ENCODE results near the gene FANCG.

Gene FANCG

DNA sequence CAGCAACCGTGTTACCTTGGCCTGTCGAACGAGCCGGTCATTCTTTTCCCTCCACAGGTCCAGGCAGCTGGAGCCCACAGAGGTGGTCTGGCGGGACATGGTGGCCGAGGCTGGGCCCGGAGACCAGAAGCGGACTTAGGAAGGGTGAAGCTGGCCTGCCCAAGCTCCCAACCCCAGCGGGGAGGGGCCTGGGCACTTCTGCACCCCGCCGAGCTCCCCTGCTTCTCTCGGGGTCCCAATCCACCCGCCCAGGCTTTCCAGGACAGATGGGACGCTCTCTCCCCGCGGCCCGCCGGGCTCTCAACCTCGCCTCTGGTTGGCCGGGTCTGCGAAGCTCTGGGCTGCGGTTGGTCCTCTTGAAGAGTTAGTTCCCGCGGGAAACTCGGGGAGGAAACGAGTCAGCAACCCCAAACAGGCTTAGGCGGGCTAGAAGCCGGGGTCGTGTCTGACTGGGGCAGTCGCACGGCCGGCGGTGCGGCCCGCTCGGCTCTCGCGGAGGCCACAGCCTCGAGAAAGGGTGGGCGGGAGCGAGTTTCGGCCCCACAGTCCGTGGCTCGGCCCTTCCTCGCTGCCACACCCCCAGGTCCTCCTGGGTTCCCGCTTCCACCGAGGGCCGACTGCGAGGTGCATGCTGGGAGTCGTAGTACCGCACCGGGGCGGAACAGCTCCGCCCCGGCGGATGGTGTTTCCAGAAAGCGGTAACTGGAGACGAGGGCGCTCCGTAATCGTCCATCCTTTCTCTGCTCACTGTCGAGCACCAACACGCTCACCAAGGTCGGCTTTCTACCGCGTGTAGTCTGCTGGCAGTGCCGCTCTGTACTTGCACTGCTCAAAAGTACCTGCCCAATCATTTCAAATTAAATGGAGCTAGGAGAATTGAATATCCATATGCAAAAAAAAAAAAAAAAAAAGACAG, at the start of gene FANCG:
TSS of gene FANCG (minus strand) at position 517 of the 916 bp plus-strand sequence. CDS start at position 99, 418 bp downstream.
- peak; percentile 89 for DNase-seq (ENCODE audit: low spot score)

DNA sequence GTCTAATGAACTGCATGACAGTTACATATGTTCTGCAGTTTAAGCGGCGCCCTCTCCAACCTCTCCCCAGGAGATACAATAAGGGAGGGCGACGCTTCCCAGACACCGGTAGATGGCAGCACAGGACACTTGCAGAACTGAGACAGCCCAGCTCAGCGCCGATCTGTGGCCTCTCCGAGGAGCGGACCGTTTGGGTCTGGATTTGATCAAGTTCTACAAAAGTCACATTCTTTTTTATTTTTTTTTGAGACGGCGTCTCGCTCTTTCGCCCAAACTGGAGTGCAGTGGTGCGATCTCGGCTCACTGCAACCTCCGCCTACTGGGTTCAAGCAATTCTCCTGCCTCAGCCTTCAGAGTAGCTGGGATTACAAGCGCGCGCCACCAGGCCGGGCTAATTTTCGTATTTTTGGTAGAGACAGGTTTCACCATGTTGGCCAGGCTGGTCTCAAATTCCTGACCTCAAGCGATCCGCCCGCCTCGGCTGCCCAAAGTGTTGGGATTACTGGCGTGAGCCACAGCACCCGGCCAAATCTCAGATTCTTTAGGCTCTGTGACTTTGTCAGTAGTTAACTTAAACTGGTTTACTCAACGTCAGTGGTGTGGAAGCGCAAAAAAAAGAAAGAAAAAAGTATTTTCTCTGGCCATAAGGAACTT, 37.3 kb upstream of the FANCG start:
- peak; percentile 63 for DNase-seq (ENCODE audit: low spot score)

DNA sequence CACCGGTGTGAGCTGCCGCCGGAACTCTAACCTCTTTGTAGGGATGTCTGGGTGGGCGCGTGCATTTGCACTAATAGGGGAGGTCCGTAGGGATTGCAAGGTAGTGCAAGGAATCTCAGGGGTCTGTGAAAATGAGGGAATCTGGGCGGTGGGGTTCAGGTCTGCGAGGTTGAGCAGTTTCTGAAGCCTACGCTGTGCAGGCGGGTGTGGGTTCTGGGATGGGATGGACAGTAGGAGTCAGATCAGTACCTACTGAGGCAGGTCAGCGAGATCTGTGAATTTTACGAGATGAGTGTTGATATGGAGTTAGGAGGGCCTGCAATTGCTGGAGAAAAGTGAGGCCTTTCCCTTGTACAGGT, 36.8 kb upstream of the FANCG start:
- no peak for DNase-seq (ENCODE audit: low spot score)

DNA sequence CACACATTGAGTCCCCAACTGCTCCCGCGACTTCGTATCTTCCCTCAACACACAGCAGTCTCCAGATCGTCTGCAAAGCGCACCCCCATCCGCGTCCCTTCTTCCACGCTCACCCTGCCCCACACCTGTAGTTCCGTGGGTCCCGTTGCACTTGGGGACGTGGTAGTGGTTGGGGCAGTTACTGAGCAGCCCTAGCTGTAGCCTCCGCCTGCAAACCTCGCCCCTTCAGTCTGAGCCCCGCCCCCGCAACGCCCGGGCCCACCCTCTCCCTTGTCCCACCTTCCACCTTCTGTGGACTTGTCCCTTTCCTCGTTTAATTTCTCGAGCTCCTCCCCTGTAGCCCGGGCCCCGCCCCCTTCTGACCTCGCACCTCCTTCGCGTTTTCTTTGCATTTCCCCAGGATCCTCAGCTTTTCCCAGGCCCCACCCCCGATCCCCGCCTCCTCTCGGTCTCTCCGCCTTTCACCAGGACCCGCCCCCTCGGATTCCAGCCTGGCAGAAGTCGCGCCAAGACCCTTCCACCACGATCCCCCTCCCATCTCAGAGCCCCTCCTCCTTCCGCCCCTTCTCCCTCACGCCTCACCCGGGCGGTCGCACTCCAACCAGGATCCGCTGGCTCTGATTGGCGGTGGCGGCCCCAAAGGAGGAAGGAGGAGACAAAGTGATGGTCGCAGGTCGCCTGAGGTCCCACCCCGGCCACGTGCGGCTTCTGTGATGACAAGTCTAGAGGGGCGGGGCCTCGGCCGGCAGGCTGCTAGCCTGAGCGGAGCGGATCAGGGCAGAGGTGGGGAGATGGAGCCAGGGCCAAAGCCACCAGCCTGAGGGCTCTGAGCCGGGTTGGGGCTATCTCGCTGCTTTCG, 36.2 kb upstream of the FANCG start, which contains the start of gene ATOSB:
TSS of gene ATOSB (minus strand) at position 183 of the 859 bp plus-strand sequence. CDS start 7,588 bp downstream, outside the sequence.
- DNase-seq (ENCODE audit: low spot score), result peak; percentile 85

DNA sequence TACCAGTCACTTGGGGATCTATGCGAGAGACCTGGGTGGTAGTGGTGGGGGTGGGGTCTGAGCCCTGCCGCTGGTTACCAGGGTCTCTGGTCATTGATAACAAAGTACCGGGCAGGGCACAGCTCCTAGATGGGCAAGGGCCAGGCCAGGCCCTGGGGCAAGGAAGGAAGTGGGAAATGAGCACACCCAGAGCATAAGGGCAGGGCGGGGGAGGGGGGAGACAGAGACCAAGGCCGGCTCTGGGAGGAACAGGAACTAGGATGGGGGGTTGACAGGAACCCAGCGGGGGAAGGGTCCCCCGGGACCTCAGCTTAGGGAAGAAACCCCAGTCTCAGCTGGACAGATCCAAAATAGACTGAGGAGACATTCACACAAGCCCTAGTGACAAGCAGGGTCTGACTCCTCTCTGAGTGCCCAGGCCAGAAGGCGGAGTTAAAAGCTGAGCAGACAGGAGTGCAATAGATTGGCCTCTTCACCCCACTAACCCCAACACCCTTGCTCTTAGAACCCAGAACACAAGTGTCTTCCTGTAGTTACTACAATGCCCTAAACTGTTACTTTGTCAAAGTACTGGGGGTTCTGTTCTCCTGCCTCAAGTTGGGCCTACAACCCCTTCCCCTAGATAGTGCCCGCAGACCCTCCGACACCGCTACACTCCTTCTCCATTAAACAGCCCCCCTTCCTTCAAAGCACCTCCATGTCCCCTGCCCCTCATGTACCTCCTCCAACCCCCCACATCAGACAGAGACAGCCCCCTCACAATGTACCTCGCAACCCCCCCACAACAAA, 35.3 kb upstream of the FANCG start:
- DNase-seq (ENCODE audit: low spot score), result no peak

DNA sequence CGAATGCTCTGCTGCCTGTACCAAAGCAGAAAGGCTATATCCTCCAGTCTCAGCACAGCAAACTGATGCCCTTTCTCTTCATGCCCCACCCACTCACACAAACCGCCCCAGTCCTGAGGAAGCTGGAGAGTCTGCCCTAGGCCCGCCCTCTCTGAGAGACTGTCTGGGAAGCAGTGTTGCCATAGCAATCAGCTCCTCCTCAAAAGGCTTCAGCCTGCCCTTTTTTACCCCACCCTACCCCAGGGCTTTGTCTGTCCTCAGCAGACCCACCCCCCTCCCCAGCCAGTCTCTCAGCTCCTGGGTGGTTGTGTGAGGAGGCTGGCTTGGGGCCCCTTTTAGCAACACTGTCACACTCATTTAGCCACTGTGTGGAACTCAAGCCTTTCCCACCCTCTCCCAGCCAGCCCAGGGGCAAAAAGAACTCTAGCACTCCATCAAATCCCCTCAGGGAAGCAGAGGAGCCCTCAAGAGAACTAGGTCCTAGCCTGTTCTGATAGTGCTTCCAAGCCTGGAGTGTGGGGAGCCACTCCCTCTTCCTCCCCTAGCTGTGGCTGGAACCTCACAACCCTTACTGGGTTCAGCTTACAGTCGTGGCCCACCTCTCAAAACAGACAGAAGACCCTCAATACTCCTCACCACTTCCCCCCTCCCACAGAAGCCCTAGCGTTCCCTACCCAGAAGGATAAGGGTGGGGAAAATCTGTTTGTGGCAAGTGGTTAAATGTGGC, 34.5 kb upstream of the FANCG start:
- no peak for DNase-seq (ENCODE audit: low spot score)

DNA sequence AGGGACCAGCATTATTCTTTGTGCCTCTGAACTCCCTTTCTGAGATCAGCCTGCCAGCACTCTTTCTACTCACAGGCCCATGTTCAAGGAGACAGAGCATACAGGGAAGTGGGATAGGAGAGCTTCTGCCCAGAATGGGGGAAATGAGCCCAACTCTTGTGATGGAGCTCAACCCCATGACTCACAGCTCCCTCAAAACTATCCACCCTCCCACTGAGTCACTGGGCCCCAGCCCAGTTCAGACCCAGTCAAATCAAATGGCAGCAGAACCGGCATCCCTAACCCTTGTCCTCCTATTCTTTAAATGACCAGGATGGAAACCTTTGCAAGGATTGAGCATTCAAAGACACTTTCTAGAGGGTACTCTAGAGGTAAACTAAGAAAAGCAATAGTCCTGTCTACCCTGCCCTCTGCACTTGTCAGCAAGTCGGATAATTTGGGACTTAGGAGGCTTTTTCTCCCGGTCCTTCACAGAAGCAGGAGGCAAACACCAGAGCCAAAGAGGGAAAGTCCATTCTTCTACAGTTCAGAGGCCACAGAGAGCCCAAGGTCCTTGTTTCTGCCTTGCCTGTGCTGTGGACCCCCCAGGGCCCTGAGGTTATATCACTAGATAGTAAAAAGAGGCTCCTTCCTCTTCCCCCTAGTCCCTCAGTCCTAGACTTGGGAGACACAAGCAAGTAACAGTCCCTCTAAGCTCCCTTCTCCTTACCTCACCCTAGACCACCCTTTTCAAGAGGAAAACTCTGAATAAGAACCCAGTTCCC, 32.7 kb upstream of the FANCG start:
- no peak for DNase-seq (ENCODE audit: low spot score)

DNA sequence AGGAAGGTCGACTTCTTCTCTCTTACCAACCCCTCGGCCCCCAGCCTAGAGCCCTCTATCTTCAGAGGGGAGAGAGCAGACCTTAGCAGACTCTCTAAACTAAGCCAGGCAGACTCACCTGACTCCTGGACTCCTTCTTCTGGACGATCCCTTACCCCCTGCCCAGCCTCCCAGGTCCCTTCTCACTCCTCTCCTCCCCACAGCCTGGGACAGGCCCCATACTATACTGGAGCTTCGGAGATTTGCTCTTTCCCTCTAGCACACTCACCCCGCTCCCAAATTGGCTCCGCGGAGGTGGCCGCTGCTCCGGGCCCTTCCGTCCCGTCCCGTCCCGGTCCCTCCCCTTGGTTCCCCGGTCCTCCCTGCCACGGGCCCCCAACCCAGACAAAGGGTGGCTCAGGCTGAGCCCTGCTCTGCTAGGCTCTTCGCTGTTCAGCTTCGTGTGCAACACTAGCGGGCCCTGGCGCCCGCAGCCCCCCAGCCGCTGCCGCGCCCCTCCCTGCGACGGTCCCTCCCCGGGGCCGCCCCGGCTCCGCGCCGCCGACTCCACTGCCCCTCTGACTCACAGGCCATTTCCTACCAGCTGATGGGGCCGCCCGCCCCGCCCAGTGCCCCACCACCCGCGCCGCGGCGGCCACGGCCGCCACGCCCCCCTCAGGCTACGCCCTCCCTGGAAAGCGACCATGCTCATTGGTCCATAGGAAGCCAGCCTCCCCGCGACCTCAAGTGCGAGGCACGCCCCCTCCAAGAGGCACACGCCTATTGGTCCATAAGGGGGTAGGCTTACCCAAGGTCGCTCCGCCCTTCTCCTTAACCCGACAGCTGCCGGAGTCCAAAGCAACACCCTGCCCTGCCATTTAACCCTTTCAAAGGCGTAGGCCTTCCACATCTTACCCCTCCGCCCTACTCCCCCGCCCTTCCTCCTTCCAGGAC, 31.5 kb upstream of the FANCG start:
- peak; percentile 96 for DNase-seq (ENCODE audit: low spot score)

DNA sequence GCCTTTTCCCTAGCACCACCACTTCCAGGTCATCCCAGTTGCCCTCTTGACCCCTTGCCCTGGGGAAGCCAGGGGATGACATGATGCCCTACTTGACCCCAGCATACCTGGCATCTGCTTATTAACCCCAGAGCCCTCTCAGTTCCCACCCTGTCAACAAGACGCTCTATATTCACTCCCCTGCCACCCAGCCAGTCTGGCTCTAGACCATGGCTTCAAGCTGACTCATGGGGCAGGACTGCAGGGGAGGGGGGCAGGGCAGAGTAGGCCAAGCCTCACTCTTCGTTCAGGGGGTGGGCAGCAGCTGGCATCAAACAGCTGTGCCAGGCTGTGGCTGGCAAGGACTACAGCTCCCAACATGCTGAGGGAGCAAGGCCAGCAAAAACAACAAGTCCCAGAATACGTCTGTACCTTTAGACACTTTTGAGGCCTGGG, 30.6 kb upstream of the FANCG start:
- DNase-seq (ENCODE audit: low spot score), result no peak

DNA sequence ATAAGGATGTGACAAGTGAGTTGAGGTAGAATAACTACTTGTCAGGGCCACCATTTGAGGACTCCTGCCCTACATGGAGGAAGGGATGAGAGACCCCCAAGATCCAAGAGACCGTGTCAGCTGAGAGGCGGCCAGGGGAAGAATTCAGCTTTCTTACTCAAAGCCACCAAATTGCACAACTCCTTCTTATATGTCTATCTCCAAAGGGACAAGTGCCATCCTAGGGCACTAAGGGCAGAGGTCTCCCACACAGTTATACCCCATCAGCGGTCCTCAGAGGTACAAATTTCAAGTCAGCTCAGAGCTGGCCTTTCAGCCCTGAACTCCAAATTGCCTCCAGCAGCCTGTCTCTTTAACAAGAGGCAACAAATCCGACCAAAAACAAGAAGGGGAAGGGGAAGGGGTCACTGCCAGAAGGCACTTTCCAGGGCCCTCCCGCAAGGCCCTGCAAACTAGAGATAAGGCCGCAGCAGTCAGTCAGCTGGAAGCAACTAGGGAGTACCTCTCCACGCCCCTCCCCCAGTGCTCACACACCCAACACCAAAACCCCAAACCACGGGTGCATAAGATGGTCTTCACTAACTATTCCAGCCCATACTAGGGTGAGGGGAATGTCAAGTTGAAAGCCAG, 29.3 kb upstream of the FANCG start:
- DNase-seq (ENCODE audit: low spot score), result no peak

DNA sequence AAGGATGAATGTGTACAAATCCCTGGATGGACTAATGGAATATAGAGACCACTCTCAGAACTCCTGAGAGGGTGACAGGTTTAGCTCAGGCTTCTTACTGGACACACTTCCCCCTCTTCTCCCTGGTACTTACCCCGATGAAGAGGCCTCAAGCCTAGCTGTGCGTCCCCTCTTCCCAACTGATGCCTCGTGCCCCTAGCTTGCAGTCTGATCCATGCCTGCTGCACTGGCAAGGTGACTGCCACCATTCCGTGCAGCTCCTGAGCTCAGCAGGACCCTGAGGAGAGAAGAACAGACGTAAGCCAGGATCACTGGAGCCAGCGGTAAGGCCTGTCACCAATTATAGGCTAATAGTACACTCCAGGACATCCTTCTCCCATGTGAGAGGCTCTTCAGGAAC, 28.7 kb upstream of the FANCG start:
- no peak for DNase-seq (ENCODE audit: low spot score)

DNA sequence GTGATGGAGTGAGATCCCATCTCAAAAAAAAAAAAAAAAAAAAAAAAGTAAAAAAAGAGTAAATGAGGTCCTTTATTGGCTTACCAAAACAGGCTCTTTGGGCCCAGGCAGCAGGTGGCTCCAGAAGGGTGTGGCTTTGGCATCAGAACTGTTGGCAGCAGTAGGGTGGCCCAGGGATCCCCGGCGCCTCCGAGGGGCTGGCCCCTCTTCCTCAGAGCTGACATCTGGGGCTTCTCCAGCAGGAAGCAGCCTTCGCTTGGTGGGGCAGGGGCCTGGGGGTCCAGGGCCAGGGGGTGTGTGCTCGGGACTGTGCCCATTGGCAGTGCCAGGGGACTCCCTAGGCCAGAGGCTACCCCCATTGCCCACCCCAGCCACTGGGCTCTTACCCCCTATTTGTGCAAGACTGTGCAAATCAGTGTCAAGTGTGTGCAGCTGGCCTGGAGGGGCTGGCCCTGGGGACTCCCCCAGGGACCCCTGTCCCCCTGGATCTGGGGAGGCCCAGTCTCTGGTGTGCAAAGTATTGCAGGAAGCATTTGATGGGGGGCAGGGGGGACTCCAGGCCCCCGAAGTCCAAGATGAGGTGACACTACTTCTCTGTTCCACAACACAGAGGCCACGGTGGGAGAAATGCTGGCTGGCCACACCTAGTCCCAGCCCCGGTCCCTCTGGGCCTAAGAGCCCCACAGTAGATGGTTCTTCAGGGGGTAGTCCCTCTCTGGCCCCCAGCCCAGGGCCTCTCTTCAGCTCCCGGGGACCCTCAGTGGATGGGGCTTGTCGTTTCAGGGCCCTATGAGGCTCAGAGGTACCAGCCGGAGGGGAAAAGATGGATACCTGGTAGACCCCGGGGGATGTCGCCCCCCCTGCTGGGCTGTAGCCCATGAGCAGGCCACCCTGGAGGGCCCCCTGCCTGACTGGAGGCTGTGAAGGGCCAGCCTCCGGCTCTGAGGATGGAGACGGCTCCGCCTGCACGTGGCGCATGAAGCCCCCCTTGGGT, 27.9 kb upstream of the FANCG start:
- DNase-seq (ENCODE audit: low spot score), result no peak

DNA sequence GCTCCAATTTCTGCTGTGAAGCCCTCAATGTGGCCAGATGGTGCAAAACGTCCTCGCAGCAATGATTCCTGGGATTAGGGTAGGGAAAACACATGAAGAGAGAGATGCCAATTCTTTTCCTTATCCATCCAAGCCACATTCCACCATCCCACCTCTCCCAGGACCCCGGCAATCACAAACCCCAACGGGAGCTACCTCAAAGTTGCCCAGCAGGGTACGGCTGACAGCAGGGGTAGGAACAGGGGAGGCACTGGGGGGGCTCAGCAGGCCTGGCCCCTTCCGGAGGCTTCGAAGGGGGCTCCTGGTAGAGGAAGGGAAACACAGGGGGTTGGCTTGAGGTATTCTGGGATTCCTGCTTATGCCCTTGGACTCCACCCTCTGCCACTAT, 26.6 kb upstream of the FANCG start:
- DNase-seq (ENCODE audit: low spot score), result no peak

DNA sequence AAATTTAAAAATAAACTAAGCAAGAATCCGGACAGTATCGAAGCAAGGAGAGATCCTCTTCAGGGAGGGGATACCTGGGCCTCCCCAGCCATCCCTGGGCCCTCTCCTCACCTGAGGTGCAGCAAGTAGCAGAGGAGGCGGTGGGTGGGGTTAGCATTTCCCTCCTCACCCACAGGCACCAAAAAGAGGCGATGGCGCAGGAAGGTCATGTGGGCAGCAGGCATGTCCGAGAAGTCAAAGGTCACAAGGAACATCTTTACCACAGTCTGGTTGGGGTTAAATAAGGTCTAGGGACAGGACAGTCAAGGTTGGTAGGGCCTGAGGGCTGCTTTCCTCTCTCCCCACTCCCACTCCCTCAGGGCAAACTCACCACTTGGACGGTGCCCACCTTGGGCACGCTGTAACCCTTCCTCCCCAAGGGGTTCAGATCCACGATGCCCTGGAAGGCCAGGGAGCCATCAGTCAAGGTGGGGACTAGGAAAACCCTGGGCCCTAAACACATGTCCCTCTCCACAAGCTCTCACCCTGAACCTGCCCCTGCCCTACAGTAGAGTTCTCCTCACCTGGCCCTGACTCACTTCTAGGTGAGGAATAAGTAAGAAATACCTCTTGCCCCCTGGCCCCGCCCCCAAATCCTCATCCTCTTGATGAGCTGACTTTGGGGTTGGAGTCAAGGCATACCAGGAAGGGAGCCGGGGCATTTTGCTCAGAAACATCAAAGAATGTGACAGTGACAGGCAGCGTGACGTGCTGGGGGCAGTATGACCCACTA, 26.0 kb upstream of the FANCG start:
- DNase-seq (ENCODE audit: low spot score), result no peak

DNA sequence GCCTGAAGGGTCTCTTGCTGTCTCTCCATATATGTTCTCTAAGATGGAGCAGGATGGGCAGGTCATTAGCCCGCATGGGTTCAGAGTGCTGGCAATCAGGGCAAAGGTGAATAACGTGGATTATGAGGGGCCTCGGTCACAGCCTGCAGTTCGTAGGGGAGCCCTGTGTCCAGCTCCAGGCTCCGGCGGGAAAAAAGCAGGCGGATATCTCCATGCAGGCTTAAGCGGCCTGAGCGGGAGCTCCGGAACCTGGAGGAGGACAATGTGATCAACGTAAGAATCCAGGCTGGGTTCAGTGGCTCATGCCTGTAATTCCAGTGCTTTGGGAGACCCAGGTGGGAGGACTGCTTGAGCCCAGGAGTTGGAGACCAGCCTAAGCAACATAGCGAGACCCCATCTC, 25.4 kb upstream of the FANCG start:
- no peak for DNase-seq (ENCODE audit: low spot score)

DNA sequence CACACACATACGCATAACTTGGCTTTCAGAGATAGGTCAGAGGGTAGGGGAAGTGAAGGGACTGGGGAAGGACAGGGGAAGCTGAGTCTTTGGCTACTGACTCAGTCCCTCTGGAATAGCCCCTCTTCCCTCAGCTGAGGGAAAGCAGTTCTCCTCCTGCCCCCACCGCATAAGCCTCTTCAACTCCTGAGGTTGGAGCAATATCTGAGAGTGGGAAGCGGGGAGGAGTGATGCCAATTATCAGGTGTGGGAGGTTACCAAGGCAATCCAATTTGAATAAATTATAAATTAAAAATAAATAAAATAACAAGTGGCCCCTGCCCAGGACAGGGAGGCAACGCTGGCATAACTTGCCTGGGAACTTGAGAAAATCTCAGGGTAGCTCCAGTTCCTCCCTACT, 24.8 kb upstream of the FANCG start:
- DNase-seq (ENCODE audit: low spot score), result no peak

Measured in HuH-7.5 (cell line).